Chondrocyte (in vitro differentiated cells): ENCODE data around the gene CRYGB. TPM values are rescaled to one million over a fixed set of nuclear protein-coding genes. Genes with fewer than 3 reads are reported as not detected.

Source experiments
- DNase-seq: peaks from one replicate; pipeline ENCODE4 v3.0.0; 2021; ENCODE audit warnings: mixed read lengths, low spot score
- H3K27ac Mint-ChIP-seq: one replicate; pipeline ENCODE4 v1.8.0; 2021; ENCODE audit warnings: mild to moderate bottlenecking, moderate library complexity, mixed read lengths; ENCODE audit not compliant: unreplicated experiment
- H3K27me3 Mint-ChIP-seq: 2 replicates; pipeline ENCODE4 v1.8.0; 2021; ENCODE audit warnings: low read depth, mixed read lengths
- H3K36me3 Mint-ChIP-seq: 2 replicates; pipeline ENCODE4 v1.8.0; 2021; ENCODE audit warnings: low read depth, mixed read lengths
- H3K4me1 Mint-ChIP-seq: 2 replicates; pipeline ENCODE4 v1.8.0; 2021; ENCODE audit warnings: low read depth, mild to moderate bottlenecking, mixed read lengths
- H3K4me3 Mint-ChIP-seq: one replicate; pipeline ENCODE4 v1.8.0; 2021; ENCODE audit warnings: mild to moderate bottlenecking, moderate library complexity, mixed read lengths; ENCODE audit not compliant: unreplicated experiment
- H3K9me3 Mint-ChIP-seq: 2 replicates; pipeline ENCODE4 v1.8.0; 2021; ENCODE audit warnings: low read depth, mixed read lengths
- CTCF ChIP-seq: fragments of 200-600 bp; sonication (generic); IDR thresholded peaks from 2 replicates; pipeline ENCODE4 v1.5.0; 2021; ENCODE audit warnings: antibody characterized with exemption, mild to moderate bottlenecking, moderate library complexity
- long read RNA-seq: library from polyadenylated mRNA; stranded (forward); transcript quantifications from one replicate; pipeline ENCODE4 v2.0.0, GENCODE V29; 2021
- total RNA-seq: library from RNA; stranded (reverse); gene quantifications from 3 replicates; pipeline ENCODE4 v1.2.1, GENCODE V29; 2021

The CRYGB gene
- total RNA-seq: not detected in 3 replicates
- long read RNA-seq: 0 reads

- H3K4me3 Mint-ChIP-seq: no peak within 1 kb of the TSS
- H3K36me3 Mint-ChIP-seq: no peaks in the 10 kb centered on the region
- no peak for DNase-seq
- peaks cover 4% of the 10 kb centered on the region for H3K9me3 Mint-ChIP-seq
- H3K4me1 Mint-ChIP-seq: peaks cover 5% of the 10 kb centered on the region
- no peak within 1 kb of the TSS for H3K27ac Mint-ChIP-seq
- H3K27me3 Mint-ChIP-seq: peaks cover 6% of the 10 kb centered on the region
- TF ChIP-seq CTCF: no peak
Observed at GRCh38 chr2:208146006-208146405, at the start of gene CRYGB. TSS of gene CRYGB (minus strand) at chr2:208146158. CDS start at chr2:208146120, 38 bp downstream.

GRCh38 chr2:208195531-208195930 lies 49.6 kb upstream of the CRYGB start:
- Mint-ChIP-seq H3K27me3 (no peaks in the 10 kb centered on the region), H3K27ac (no peak overlapping the region), H3K4me3 (no peak overlapping the region), H3K9me3 (no peaks in the 10 kb centered on the region), H3K4me1 (no peaks in the 10 kb centered on the region), H3K36me3 (no peaks in the 10 kb centered on the region)
- no peak for DNase-seq
- TF ChIP-seq CTCF: no peak

GRCh38 chr2:208192611-208193236 lies 46.8 kb upstream of the CRYGB start:
- Mint-ChIP-seq H3K36me3 (no peaks in the 10 kb centered on the region), H3K4me1 (no peaks in the 10 kb centered on the region), H3K9me3 (no peaks in the 10 kb centered on the region), H3K27me3 (peaks cover 2% of the 10 kb centered on the region), H3K4me3 (no peak overlapping the region), H3K27ac (no peak overlapping the region)
- TF ChIP-seq CTCF: no peak
- DNase-seq: no peak

- no peaks in the 10 kb centered on the region for H3K9me3 Mint-ChIP-seq
- no peak within 1 kb of the TSS for H3K4me3 Mint-ChIP-seq
- no peak for DNase-seq
- H3K36me3 Mint-ChIP-seq: no peaks in the 10 kb centered on the region
- no peaks in the 10 kb centered on the region for H3K4me1 Mint-ChIP-seq
- no peak within 1 kb of the TSS for H3K27ac Mint-ChIP-seq
- no peak for TF ChIP-seq CTCF
- peaks cover 10% of the 10 kb centered on the region for H3K27me3 Mint-ChIP-seq
Observed at GRCh38 chr2:208189810-208190503, 44.0 kb upstream of the CRYGB start, which contains the start of gene C2orf80. TSS of gene C2orf80 (minus strand) at chr2:208190030. CDS start at chr2:208186986, 3,044 bp downstream.

GRCh38 chr2:208189069-208189809 lies 43.3 kb upstream of the CRYGB start:
- no peaks in the 10 kb centered on the region for H3K36me3 Mint-ChIP-seq
- H3K4me3 Mint-ChIP-seq: no peak overlapping the region
- no peaks in the 10 kb centered on the region for H3K9me3 Mint-ChIP-seq
- peaks cover 17% of the 10 kb centered on the region for H3K27me3 Mint-ChIP-seq
- no peak for TF ChIP-seq CTCF
- DNase-seq: no peak
- H3K27ac Mint-ChIP-seq: no peak overlapping the region
- H3K4me1 Mint-ChIP-seq: no peaks in the 10 kb centered on the region
